GM23338 (cell line): ENCODE measurements around the gene MYH6. TPM values are rescaled to one million over a fixed set of nuclear protein-coding genes. Genes with fewer than 3 reads are reported as not detected.
"Not testable (repeated sequence)": the region's sequence is repeated elsewhere in the genome, so short reads cannot be mapped to it uniquely, and the experiment has no call there.

Source experiments
- ATAC-seq: fragments of 200-7000 bp; cut with Tn5 transposase; 3 replicates; pipeline ENCODE4 v1.9.1; 2020
- DNase-seq: peaks from one replicate; pipeline ENCODE4 v3.0.0-alpha.2; 2015; ENCODE audit warnings: low spot score
- H2AFZ ChIP-seq: fragments of 200-600 bp; sonication (generic); 2 replicates; pipeline ENCODE4 v1.8.0; 2016; ENCODE audit warnings: antibody characterized with exemption, mild to moderate bottlenecking, moderate library complexity
- H3F3A ChIP-seq: fragments of 200-600 bp; sonication (generic); replicated peaks from 2 replicates; pipeline ENCODE4 v1.8.0; 2017; ENCODE audit warnings: antibody characterized with exemption, mixed run types, low read depth
- H3K27ac ChIP-seq: fragments of 200-600 bp; sonication (generic); 2 replicates; pipeline ENCODE4 v1.6.1; 2016; ENCODE audit warnings: low read depth
- H3K27me3 ChIP-seq: fragments of 200-600 bp; sonication (generic); 2 replicates; pipeline ENCODE4 v1.8.0; 2016; ENCODE audit warnings: mild to moderate bottlenecking, mixed run types, moderate library complexity; ENCODE audit not compliant: insufficient read depth
- H3K36me3 ChIP-seq: fragments of 200-600 bp; sonication (generic); 2 replicates; pipeline ENCODE4 v1.8.0; 2016; ENCODE audit warnings: mild to moderate bottlenecking; ENCODE audit not compliant: insufficient read depth
- H3K4me1 ChIP-seq: fragments of 200-600 bp; sonication (generic); 2 replicates; pipeline ENCODE4 v1.8.0; 2016; ENCODE audit warnings: mild to moderate bottlenecking, moderate library complexity; ENCODE audit not compliant: insufficient read depth
- H3K4me2 ChIP-seq: fragments of 200-600 bp; sonication (generic); 2 replicates; pipeline ENCODE4 v1.7.1; 2017; ENCODE audit warnings: mixed run types
- H3K4me3 ChIP-seq: fragments of 200-600 bp; sonication (generic); 2 replicates; pipeline ENCODE4 v1.6.1; 2016; ENCODE audit warnings: mixed run types
- H3K79me2 ChIP-seq: fragments of 200-600 bp; sonication (generic); replicated peaks from 2 replicates; pipeline ENCODE4 v1.8.0; 2017; ENCODE audit warnings: mild to moderate bottlenecking; ENCODE audit not compliant: insufficient read depth
- H3K9me2 ChIP-seq: fragments of 200-600 bp; sonication (generic); 2 replicates; pipeline ENCODE4 v1.8.0; 2017; ENCODE audit not compliant: insufficient read depth
- H4K20me1 ChIP-seq: fragments of 200-600 bp; sonication (generic); replicated peaks from 2 replicates; pipeline ENCODE4 v1.8.0; 2017; ENCODE audit warnings: mild to moderate bottlenecking; ENCODE audit not compliant: insufficient read depth
- H3K27ac Mint-ChIP-seq: 2 replicates; pipeline ENCODE4 v1.8.0; 2020; ENCODE audit warnings: inconsistent platforms, mild to moderate bottlenecking, moderate library complexity, mixed read lengths
- H3K27me3 Mint-ChIP-seq: 3 replicates; pipeline ENCODE4 v1.8.0; 2022; ENCODE audit warnings: low read depth, mild to moderate bottlenecking, moderate library complexity, mixed read lengths, inconsistent platforms; ENCODE audit not compliant: insufficient read depth, poor library complexity
- H3K36me3 Mint-ChIP-seq: 3 replicates; pipeline ENCODE4 v1.8.0; 2021; ENCODE audit warnings: low read depth, mild to moderate bottlenecking, inconsistent platforms, moderate library complexity, mixed read lengths
- H3K4me1 Mint-ChIP-seq: 3 replicates; pipeline ENCODE4 v1.8.0; 2020; ENCODE audit warnings: mild to moderate bottlenecking, inconsistent platforms, mixed read lengths
- H3K4me3 Mint-ChIP-seq: 3 replicates; pipeline ENCODE4 v1.8.0; 2021; ENCODE audit warnings: moderate library complexity, mild to moderate bottlenecking, inconsistent platforms, mixed read lengths
- H3K9me3 Mint-ChIP-seq: 3 replicates; pipeline ENCODE4 v1.8.0; 2020; ENCODE audit warnings: moderate library complexity, mild to moderate bottlenecking, inconsistent platforms, mixed read lengths
- EZH2 ChIP-seq: fragments of 200-600 bp; sonication (generic); IDR thresholded peaks from one replicate; pipeline ENCODE4 v1.8.0; 2017; ENCODE audit warnings: antibody characterized with exemption, mild to moderate bottlenecking, low read depth; ENCODE audit not compliant: unreplicated experiment
- NANOG ChIP-seq: IDR thresholded peaks from 2 replicates; pipeline ENCODE4 v1.6.1; 2016; ENCODE audit warnings: antibody characterized with exemption, borderline replicate concordance
- polyA plus RNA-seq: library from polyadenylated mRNA; unstranded; fragments of >200 nt; fragmentation: Nextera tagmentation; extraction: Ambion mirVana; gene quantifications from 2 replicates; pipeline ENCODE4 v1.2.1, GENCODE V29; 2016
- total RNA-seq: library from RNA; depleted of rRNA; stranded (reverse); fragments of >200 nt; shearing (Covaris generic); gene quantifications from 2 replicates; pipeline ENCODE4 v1.2.3, GENCODE V29; 2014
- TF ChIP-seq, protein P1 (sequence below), 2 experiments: fragments of 200-600 bp in 1 of 2; sonication (generic) in 1 of 2; conservative IDR thresholded peaks; 2 replicates each; pipeline versions ENCODE4 v1.5.1 to v1.6.1; 2016 to 2017; ENCODE audit warnings: antibody characterized with exemption in 2 of 2, low read depth in 2 of 2, mild to moderate bottlenecking in 2 of 2, moderate library complexity in 1 of 2

MYH6 gene
- total and polyA plus RNA-seq, 2 experiments from 2014 or later = 0.03 to 0.10 TPM

DNA sequence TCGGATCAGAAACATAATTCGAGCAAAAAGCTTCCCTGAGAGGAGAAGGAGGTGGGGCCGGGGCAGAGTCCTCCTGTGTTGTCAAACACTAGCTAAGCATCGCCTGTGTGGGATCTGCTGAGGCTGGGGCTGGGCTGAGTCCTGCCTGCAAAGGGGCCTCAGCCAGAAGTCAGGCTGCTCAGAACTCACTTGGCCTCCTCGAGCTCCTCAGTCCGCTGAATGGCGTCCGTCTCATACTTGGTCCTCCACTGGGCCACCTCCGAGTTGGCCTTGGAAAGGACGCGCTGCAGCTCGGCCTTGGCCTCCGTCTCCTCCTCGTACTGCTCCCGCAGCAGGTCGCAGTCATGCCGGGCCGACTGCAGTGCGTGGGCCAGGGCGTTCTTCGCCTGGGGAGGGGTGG, 9.9 kb upstream of the MYH6 start:
- Histone ChIP-seq H2AFZ (no peak overlapping the region), H4K20me1 (no peaks in the 10 kb centered on the region), H3K27me3 (no peaks in the 10 kb centered on the region), H3K4me3 (no peak overlapping the region), H3K4me2 (no peak overlapping the region), H3F3A (no peaks in the 10 kb centered on the region), H3K9me2 (peaks cover 9% of the 10 kb centered on the region), H3K4me1 (no peaks in the 10 kb centered on the region), H3K27ac (no peak overlapping the region), H3K79me2 (no peaks in the 10 kb centered on the region), H3K36me3 (no peaks in the 10 kb centered on the region)
- peaks cover 34% of the 10 kb centered on the region for H3K27me3 Mint-ChIP-seq
- ATAC-seq (no peak), DNase-seq (no peak)
- no peaks in the 10 kb centered on the region for H3K9me3 Mint-ChIP-seq
- no peaks in the 10 kb centered on the region; the same call in 2 of the 3 replicates for H3K36me3 Mint-ChIP-seq
- no peak overlapping the region for H3K27ac Mint-ChIP-seq
- peaks cover 5% of the 10 kb centered on the region; the same call in 2 of the 3 replicates for H3K4me1 Mint-ChIP-seq
- H3K4me3 Mint-ChIP-seq = no peak overlapping the region
- no peak for TF ChIP-seq NANOG
- TF ChIP-seq, protein P1, sequence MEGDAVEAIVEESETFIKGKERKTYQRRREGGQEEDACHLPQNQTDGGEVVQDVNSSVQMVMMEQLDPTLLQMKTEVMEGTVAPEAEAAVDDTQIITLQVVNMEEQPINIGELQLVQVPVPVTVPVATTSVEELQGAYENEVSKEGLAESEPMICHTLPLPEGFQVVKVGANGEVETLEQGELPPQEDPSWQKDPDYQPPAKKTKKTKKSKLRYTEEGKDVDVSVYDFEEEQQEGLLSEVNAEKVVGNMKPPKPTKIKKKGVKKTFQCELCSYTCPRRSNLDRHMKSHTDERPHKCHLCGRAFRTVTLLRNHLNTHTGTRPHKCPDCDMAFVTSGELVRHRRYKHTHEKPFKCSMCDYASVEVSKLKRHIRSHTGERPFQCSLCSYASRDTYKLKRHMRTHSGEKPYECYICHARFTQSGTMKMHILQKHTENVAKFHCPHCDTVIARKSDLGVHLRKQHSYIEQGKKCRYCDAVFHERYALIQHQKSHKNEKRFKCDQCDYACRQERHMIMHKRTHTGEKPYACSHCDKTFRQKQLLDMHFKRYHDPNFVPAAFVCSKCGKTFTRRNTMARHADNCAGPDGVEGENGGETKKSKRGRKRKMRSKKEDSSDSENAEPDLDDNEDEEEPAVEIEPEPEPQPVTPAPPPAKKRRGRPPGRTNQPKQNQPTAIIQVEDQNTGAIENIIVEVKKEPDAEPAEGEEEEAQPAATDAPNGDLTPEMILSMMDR (conservative IDR thresholded peaks at IDR 0.05; ENCODE audit: low read depth in 2 of 2) = no peak

DNA sequence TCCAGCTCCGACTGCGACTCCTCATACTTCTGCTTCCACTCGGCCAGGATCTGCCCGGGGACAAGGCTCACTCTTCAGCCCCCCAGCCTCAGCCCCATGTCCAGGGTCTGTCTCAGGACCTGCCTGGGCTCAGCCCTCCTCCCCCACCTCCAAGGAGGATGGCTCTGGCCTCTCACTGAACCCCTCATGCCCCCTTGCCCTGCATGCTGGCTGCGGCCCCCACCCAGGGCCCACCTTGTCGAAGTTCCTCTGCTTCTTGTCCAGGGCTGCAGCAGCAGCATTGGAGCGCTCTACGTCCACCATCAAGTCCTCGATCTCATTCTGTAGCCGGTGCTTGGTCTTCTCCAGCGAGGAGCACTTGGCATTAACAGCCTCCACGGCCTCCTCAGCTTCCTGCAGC, 9.2 kb upstream of the MYH6 start:
- DNase-seq, H3K27ac ChIP-seq, H3K36me3 Mint-ChIP-seq, H3K36me3 ChIP-seq, H3K4me3 Mint-ChIP-seq, ATAC-seq, H3K9me2 ChIP-seq, H3F3A ChIP-seq, H3K79me2 ChIP-seq, H3K9me3 Mint-ChIP-seq, H3K4me1 Mint-ChIP-seq, H3K4me1 ChIP-seq, H3K27ac Mint-ChIP-seq, H3K27me3 ChIP-seq, H3K4me2 ChIP-seq, H4K20me1 ChIP-seq, H2AFZ ChIP-seq, H3K4me3 ChIP-seq: not testable (repeated sequence)
- H3K27me3 Mint-ChIP-seq = peaks cover 35% of the 10 kb centered on the region

GRCh38 chr14:23416801-23417200, 8.7 kb upstream of the MYH6 start:
- DNase-seq = no peak
- H3K4me1 Mint-ChIP-seq = peaks cover 5% of the 10 kb centered on the region; the same call in 2 of the 3 replicates
- no peak overlapping the region for H3K27ac Mint-ChIP-seq
- TF ChIP-seq EZH2 = no peak
- no peaks in the 10 kb centered on the region for H3K9me3 Mint-ChIP-seq
- no peaks in the 10 kb centered on the region for H3K79me2 ChIP-seq
- no peaks in the 10 kb centered on the region for H3K4me1 ChIP-seq
- ATAC-seq = no peak
- H3K36me3 ChIP-seq = no peaks in the 10 kb centered on the region
- H3K27me3 Mint-ChIP-seq = peaks cover 35% of the 10 kb centered on the region
- H3K4me3 ChIP-seq = no peak overlapping the region
- H3K36me3 Mint-ChIP-seq = no peaks in the 10 kb centered on the region; the same call in 2 of the 3 replicates
- H3K4me3 Mint-ChIP-seq = no peak overlapping the region
- H3K27me3 ChIP-seq = no peaks in the 10 kb centered on the region
- H4K20me1 ChIP-seq = no peaks in the 10 kb centered on the region
- peaks cover 9% of the 10 kb centered on the region for H3K9me2 ChIP-seq
- H3F3A ChIP-seq = no peaks in the 10 kb centered on the region
- no peak overlapping the region for H2AFZ ChIP-seq
- H3K4me2 ChIP-seq = no peak overlapping the region
- H3K27ac ChIP-seq = no peak overlapping the region
